HG03196 (cell line): ENCODE measurements around the gene LRP1-AS.

Experiments
- ATAC-seq: cut with Tn5 transposase; IDR thresholded peaks from one replicate; pipeline ENCODE4 v1.9.1; 2021; ENCODE audit not compliant: unreplicated experiment

LRP1-AS gene

GRCh38 chr12:57142121-57142520, 5.3 kb downstream of the LRP1-AS start:
- ATAC-seq: no peak

GRCh38 chr12:57141249-57141648, 6.2 kb downstream of the LRP1-AS start:
- ATAC-seq: no peak

GRCh38 chr12:57139796-57140649, 7.4 kb downstream of the LRP1-AS start:
- ATAC-seq: no peak

- ATAC-seq: no peak
Observed at GRCh38 chr12:57138526-57139272, 8.7 kb downstream of the LRP1-AS start.

- ATAC-seq: no peak
Observed at GRCh38 chr12:57135527-57136326, 11.7 kb downstream of the LRP1-AS start.

GRCh38 chr12:57134949-57135348, 12.5 kb downstream of the LRP1-AS start:
- no peak for ATAC-seq

- no peak for ATAC-seq
Observed at GRCh38 chr12:57133916-57134315, 13.5 kb downstream of the LRP1-AS start.

- ATAC-seq: no peak
Observed at GRCh38 chr12:57133013-57133569, 14.3 kb downstream of the LRP1-AS start.

GRCh38 chr12:57131896-57132744, 15.3 kb downstream of the LRP1-AS start:
- no peak for ATAC-seq

- no peak for ATAC-seq
Observed at GRCh38 chr12:57130941-57131340, 16.5 kb downstream of the LRP1-AS start.

- no peak for ATAC-seq
Observed at GRCh38 chr12:57129889-57130288, 17.5 kb downstream of the LRP1-AS start.

GRCh38 chr12:57129321-57129842, 18.0 kb downstream of the LRP1-AS start:
- ATAC-seq: no peak

GRCh38 chr12:57128519-57129247, 18.7 kb downstream of the LRP1-AS start:
- ATAC-seq: no peak

- ATAC-seq: no peak
Observed at GRCh38 chr12:57127726-57128518, 19.5 kb downstream of the LRP1-AS start, which contains the start of gene LRP1. LRP1 (plus strand) TSS chr12:57128483; CDS start chr12:57128965, 482 bp downstream.

- no peak for ATAC-seq
Observed at GRCh38 chr12:57127101-57127725, 20.2 kb downstream of the LRP1-AS start.

- ATAC-seq: no peak
Observed at GRCh38 chr12:57126561-57126960, 20.9 kb downstream of the LRP1-AS start.

- no peak for ATAC-seq
Observed at GRCh38 chr12:57126061-57126460, 21.4 kb downstream of the LRP1-AS start.
